ENCODE results near the gene TMEM120A.

Gene TMEM120A

DNA sequence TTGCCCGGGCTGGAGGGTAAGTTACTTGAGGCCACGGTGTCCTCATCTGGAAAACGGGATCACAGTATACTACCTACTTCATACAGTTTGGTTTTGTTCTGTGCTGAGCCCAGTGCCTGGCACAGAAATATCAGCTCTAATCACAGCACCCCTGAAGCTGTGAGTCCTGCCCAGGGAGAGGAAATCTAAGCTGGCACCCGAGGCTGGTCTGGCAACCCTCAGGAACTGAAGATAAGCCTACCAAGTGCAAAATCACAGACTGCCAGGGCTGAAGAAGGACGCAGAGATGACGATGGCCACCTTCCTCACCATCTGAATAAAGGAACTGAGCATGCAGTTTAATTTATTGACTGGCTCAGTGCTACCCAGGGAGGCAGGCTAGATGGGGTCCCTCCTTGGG lies 7.7 kb upstream of the TMEM120A start:
- H3K4me3 ChIP-seq (replicated peaks; ENCODE audit: insufficient read depth, low read length), result no peak overlapping the region
- no peaks in the 10 kb centered on the region for H3K27me3 ChIP-seq (ENCODE audit: insufficient read depth, poor library complexity, severe bottlenecking)
- DNase-seq (ENCODE audit: low read depth in 1 of 2, low spot score in 1 of 2), result no peak
- TF ChIP-seq GABPA (IDR thresholded peaks at IDR 0.05; ENCODE audit: low read depth) (no peak), POLR2AphosphoS5 (IDR thresholded peaks at IDR 0.05; ENCODE audit: low read depth) (no peak), SPI1 (IDR thresholded peaks at IDR 0.05; ENCODE audit: borderline replicate concordance, low read depth) (no peak)
- TF ChIP-seq, protein P1, sequence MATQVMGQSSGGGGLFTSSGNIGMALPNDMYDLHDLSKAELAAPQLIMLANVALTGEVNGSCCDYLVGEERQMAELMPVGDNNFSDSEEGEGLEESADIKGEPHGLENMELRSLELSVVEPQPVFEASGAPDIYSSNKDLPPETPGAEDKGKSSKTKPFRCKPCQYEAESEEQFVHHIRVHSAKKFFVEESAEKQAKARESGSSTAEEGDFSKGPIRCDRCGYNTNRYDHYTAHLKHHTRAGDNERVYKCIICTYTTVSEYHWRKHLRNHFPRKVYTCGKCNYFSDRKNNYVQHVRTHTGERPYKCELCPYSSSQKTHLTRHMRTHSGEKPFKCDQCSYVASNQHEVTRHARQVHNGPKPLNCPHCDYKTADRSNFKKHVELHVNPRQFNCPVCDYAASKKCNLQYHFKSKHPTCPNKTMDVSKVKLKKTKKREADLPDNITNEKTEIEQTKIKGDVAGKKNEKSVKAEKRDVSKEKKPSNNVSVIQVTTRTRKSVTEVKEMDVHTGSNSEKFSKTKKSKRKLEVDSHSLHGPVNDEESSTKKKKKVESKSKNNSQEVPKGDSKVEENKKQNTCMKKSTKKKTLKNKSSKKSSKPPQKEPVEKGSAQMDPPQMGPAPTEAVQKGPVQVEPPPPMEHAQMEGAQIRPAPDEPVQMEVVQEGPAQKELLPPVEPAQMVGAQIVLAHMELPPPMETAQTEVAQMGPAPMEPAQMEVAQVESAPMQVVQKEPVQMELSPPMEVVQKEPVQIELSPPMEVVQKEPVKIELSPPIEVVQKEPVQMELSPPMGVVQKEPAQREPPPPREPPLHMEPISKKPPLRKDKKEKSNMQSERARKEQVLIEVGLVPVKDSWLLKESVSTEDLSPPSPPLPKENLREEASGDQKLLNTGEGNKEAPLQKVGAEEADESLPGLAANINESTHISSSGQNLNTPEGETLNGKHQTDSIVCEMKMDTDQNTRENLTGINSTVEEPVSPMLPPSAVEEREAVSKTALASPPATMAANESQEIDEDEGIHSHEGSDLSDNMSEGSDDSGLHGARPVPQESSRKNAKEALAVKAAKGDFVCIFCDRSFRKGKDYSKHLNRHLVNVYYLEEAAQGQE (IDR thresholded peaks at IDR 0.05; ENCODE audit: insufficient replicate concordance, low read depth), result no peak
- TF ChIP-seq, protein P2, sequence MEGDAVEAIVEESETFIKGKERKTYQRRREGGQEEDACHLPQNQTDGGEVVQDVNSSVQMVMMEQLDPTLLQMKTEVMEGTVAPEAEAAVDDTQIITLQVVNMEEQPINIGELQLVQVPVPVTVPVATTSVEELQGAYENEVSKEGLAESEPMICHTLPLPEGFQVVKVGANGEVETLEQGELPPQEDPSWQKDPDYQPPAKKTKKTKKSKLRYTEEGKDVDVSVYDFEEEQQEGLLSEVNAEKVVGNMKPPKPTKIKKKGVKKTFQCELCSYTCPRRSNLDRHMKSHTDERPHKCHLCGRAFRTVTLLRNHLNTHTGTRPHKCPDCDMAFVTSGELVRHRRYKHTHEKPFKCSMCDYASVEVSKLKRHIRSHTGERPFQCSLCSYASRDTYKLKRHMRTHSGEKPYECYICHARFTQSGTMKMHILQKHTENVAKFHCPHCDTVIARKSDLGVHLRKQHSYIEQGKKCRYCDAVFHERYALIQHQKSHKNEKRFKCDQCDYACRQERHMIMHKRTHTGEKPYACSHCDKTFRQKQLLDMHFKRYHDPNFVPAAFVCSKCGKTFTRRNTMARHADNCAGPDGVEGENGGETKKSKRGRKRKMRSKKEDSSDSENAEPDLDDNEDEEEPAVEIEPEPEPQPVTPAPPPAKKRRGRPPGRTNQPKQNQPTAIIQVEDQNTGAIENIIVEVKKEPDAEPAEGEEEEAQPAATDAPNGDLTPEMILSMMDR (IDR thresholded peaks at IDR 0.05; ENCODE audit: insufficient read depth, low read length), result no peak
- H3K27ac ChIP-seq (replicated peaks), result no peak overlapping the region

DNA sequence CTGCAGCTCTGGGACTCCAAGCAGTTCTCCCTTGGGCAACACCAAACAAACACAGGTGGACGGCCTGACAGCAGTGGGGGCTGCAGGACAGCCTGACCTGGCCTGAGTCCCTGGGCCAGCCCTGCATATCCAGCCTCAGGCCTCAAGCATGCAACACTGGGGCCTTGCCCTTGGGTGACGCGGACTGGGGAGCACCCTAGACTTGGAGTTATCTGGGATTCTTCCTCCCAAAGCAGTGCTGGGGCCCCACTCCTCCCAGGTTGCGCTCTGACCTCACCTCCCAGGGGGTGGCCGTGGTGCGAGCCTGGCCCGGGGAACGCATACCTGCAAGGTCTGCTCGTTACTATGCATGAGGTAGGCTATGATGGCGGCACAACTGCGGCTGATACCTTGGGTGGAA lies 6.2 kb upstream of the TMEM120A start:
- DNase-seq (ENCODE audit: low read depth in 1 of 2, low spot score in 1 of 2), result no peak
- TF ChIP-seq, protein P2 (IDR thresholded peaks at IDR 0.05; ENCODE audit: insufficient read depth, low read length), result no peak
- TF ChIP-seq POLR2AphosphoS5 (IDR thresholded peaks at IDR 0.05; ENCODE audit: low read depth) (no peak), SPI1 (IDR thresholded peaks at IDR 0.05; ENCODE audit: borderline replicate concordance, low read depth) (no peak), GABPA (IDR thresholded peaks at IDR 0.05; ENCODE audit: low read depth) (no peak)
- TF ChIP-seq, protein P1 (IDR thresholded peaks at IDR 0.05; ENCODE audit: insufficient replicate concordance, low read depth), result no peak
- H3K27me3 ChIP-seq (ENCODE audit: insufficient read depth, poor library complexity, severe bottlenecking), result no peaks in the 10 kb centered on the region
- H3K27ac ChIP-seq (replicated peaks), result no peak overlapping the region
- no peak overlapping the region for H3K4me3 ChIP-seq (replicated peaks; ENCODE audit: insufficient read depth, low read length)

DNA sequence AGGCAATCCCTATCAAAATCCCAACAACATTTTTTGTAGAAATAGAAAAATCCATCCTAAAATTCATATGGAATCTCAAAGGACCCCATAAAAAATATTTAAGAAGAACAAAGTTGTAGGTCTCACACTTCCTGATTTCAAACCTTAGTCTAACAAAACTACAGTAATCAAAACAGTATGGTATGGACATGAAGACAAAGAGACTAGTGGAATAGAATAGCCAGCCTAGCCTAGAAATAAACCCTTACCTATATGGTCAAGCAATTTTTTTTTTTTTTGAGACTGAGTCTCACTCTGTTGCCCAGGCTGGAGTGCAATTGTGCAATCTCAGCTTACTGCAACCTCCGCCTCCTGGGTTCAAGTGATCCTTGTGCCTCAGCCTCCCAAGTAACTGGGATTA lies 3.6 kb upstream of the TMEM120A start:
- TF ChIP-seq SPI1 (IDR thresholded peaks at IDR 0.05; ENCODE audit: borderline replicate concordance, low read depth), result no peak
- TF ChIP-seq, protein P2 (IDR thresholded peaks at IDR 0.05; ENCODE audit: insufficient read depth, low read length), result no peak
- Histone ChIP-seq H3K27me3 (ENCODE audit: insufficient read depth, poor library complexity, severe bottlenecking) (no peaks in the 10 kb centered on the region), H3K4me3 (replicated peaks; ENCODE audit: insufficient read depth, low read length) (no peak overlapping the region), H3K27ac (replicated peaks) (peak overlapping the region; percentile 54; the same call in 1 of the 2 replicates)
- DNase-seq (ENCODE audit: low read depth in 1 of 2, low spot score in 1 of 2), result no peak

DNA sequence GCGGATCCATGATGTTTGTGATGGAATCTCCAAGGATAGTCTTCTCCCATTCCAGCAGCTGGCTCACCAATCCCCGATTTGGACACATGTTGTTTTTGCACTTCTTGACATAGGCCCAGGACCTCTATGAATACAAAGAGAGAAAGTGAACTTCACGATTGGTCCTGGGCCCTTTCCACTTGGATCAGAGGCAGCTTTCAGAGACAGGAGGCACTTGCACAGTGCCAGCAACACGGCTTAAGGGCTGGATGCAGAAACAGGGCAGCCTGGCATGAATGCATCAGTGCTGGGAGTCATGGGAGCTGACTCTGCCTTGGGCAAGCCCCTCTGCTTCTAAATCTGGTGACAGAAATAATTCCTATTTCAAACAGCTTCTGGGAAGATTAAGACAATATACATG lies 2.1 kb upstream of the TMEM120A start:
- DNase-seq (ENCODE audit: low read depth in 1 of 2, low spot score in 1 of 2), result no peak
- H3K27ac ChIP-seq (replicated peaks), result no peak overlapping the region
- H3K27me3 ChIP-seq (ENCODE audit: insufficient read depth, poor library complexity, severe bottlenecking), result no peaks in the 10 kb centered on the region
- no peak overlapping the region for H3K4me3 ChIP-seq (replicated peaks; ENCODE audit: insufficient read depth, low read length)
- TF ChIP-seq, protein P1 (IDR thresholded peaks at IDR 0.05; ENCODE audit: insufficient replicate concordance, low read depth), result no peak
- TF ChIP-seq GABPA (IDR thresholded peaks at IDR 0.05; ENCODE audit: low read depth), result no peak

Data from HL-60 (cell line).